GM11168 (cell line): ENCODE results near the gene OR9A4.
"Not testable (repeated sequence)": the region's sequence is repeated elsewhere in the genome, so short reads cannot be mapped to it uniquely, and the experiment has no call there.

Experiments used
- in situ Hi-C: fragments of 300-500 bp; cut with MboI; formaldehyde crosslinking; loops from one replicate; pipeline ENCODE4 v1.12.0; 2022; ENCODE audit warnings: low sequenced_read_pairs; ENCODE audit not compliant: unreplicated experiment

The OR9A4 gene, protein sequence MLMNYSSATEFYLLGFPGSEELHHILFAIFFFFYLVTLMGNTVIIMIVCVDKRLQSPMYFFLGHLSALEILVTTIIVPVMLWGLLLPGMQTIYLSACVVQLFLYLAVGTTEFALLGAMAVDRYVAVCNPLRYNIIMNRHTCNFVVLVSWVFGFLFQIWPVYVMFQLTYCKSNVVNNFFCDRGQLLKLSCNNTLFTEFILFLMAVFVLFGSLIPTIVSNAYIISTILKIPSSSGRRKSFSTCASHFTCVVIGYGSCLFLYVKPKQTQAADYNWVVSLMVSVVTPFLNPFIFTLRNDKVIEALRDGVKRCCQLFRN

GRCh38 chr7:141916099-141916498 lies at the start of gene OR9A4:
TSS of gene OR9A4 (plus strand) at chr7:141916399. CDS start at chr7:141918876, 2,477 bp downstream.
- in situ Hi-C loops: no loop called here

GRCh38 chr7:141866974-141867373 lies 49.2 kb upstream of the OR9A4 start:
- in situ Hi-C loops: no loop called here

DNA sequence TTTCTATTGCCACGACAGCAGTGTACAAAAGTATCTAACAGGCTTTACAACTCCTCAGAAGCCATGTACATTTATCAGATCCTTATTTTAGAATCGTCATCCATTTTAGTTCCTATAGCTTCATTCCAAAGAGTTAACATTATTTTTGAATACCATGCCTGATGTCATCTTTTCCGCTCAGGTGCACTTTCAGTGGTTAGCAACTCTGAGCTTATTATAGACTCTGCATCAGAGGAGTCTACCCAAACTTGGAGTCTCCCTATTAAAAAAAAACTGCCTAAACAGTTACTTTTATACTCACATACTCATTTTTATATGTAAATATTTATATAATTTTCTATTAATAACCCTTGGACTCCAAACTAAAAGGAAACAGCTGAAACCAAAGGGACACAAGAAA lies 43.3 kb upstream of the OR9A4 start:
- in situ Hi-C loops: no loop called here

DNA sequence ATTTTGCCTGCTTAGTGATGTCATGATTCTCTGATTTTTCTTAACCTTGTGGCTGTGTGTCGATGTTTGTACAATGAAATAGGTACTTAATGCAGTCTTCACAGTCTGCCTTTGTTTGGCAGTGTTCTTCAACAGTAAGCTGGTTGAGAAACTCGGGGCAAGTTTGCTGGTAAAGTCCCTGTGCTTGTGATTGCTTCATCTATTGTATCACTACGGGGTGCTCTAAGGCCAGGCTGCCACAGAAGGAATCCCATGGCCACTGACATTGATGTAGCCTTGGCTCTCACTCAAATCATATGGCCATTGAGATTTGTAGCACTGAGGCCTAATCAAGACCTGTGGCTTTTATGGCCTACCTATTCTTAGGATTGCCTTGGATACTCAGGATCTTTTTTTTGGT lies 41.4 kb upstream of the OR9A4 start:
- in situ Hi-C loops: no loop called here

GRCh38 chr7:141875453-141875852 lies 40.7 kb upstream of the OR9A4 start:
- in situ Hi-C loops: no loop called here

DNA sequence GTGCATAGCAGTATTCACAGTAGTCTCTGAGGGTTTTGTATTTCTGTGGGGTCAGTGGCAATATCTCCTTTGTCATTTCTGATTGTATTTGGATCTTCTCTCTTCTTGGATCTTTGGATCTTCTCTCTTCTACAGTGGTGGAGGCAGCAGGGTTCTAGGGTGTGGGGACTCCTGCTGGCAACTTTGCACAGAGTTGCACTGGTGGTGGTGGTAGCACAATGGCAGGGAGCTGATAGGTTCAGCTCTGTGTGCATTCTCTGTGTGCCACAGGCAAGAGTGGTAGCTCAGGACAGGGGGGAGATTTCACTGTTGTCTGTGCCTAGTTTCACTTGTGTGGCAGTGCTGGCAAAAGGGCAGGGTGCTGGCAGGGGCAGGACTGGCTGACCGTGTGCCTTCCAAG lies 39.8 kb upstream of the OR9A4 start:
- in situ Hi-C loops: no loop called here

- in situ Hi-C loops: no loop called here
Measured at GRCh38 chr7:141877365-141877764, 38.8 kb upstream of the OR9A4 start.

GRCh38 chr7:141880960-141881359 lies 35.2 kb upstream of the OR9A4 start:
- in situ Hi-C loops: no loop called here

GRCh38 chr7:141884539-141885225 lies 31.5 kb upstream of the OR9A4 start:
- in situ Hi-C loops: no loop called here

DNA sequence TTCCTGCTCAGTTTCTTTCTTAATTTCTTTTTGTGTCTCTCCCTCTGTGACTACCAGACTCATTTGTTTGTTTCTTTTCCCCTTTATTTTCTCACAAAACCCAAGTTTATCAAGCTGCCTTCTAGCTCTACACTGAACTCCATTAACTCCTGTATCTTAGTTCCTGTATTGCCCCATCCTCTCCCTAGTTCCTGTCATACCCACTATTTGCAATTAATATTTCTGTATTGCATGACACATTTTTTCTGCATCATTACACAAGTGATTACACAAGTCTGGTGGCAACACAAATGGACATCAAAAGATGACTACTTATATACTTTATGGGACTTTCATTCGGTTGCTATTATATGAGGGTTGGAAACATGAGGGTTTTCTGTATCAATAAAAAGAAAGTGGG lies 26.9 kb upstream of the OR9A4 start:
- in situ Hi-C loops: no loop called here

GRCh38 chr7:141891336-141891735 lies 24.9 kb upstream of the OR9A4 start:
- in situ Hi-C loops: no loop called here

DNA sequence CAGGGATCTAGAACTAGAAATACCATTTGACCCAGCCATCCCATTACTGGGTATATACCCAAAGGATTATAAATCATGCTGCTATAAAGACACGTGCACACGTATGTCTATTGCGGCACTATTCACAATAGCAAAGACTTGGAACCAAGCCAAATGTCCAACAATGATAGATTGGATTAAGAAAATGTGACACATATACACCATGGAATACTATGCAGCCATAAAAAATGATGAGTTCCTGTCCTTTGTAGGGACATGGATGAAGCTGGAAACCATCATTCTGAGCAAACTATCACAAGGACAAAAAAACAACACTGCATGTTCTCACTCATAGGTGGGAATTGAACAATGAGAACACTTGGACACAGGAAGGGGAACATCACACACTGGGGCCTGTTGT lies 16.8 kb upstream of the OR9A4 start:
- in situ Hi-C loops: not testable (repeated sequence)

DNA sequence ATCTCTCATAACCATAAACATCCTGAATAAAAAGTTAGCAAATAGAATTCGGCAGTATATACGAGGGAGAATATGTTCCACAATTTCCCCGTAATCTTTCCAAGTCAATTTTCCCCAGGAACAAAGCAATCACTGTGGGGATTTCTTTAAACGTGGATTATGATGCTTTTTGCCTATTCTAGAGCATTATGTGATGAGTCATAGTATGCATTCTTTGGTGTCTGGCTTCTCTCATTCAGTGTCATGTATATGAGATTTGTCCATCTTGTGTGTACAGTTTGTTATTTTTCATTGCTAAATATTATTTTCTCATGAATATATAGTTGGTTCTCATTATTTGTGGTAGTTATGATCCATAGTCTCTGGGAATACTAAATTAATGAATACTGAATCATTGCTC lies 9.9 kb upstream of the OR9A4 start:
- in situ Hi-C loops: no loop called here

- in situ Hi-C loops: no loop called here
Measured at GRCh38 chr7:141911391-141911790, 4.8 kb upstream of the OR9A4 start.

- in situ Hi-C loops: no loop called here
Measured at GRCh38 chr7:141915565-141915964, 634 bp upstream of the OR9A4 start.

DNA sequence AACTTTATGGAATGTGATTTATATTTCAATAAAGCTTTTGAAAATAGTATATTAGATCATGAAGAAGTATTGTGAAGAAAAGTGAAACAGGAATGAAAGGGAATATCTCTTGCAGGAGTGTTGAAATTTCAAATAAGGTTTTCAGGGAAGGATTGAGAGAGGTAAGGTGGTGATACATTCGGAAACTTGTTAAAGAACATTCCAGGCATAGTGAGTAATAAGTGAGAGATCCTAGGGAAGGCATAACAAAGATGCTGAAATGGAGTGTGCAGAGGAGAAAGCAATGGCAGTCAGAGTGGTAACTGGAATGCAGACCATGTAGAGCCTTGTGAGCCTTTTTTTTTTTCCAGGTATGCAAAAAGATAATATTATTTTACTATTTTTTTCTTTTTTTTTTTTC lies 4.1 kb downstream of the OR9A4 start:
- in situ Hi-C loops: no loop called here

- in situ Hi-C loops: no loop called here
Measured at GRCh38 chr7:141928146-141928844, 12.1 kb downstream of the OR9A4 start.

DNA sequence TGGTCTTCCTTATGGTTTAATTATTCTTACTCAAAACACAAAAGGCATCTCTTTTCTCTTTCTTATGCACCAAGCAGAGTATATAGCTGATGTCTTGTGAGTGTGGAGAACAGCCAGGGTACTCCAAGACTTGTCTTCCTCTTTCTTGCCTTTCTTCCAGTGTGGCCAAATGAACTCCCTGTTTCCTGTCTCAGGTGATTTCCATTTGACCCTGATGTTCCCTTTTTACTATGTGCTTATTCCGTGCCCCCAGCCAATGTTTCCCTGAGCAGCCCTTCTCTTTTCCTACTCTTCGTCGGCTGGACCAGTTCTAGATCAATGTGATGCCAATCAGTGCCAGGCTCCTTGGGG lies 12.6 kb downstream of the OR9A4 start:
- in situ Hi-C loops: no loop called here

DNA sequence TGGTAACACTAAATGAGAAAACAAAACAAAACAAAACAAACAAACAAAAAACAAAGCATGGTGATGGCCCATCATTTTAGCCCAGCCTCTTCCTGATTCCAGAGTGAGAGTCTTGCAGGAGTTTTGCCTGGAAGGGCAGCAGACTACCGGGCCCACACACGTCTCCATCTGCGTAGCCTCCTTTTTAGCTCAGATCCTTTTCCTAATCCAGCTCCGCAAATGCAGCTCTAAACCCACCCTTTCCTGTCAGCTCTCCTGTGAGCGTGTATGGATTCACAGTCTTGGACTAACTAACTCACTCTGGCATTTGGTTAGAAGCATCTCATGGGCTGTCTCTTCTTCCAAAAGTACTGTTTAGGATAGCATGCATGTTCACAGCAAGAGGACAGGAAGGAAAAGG lies 14.0 kb downstream of the OR9A4 start:
- in situ Hi-C loops: no loop called here

DNA sequence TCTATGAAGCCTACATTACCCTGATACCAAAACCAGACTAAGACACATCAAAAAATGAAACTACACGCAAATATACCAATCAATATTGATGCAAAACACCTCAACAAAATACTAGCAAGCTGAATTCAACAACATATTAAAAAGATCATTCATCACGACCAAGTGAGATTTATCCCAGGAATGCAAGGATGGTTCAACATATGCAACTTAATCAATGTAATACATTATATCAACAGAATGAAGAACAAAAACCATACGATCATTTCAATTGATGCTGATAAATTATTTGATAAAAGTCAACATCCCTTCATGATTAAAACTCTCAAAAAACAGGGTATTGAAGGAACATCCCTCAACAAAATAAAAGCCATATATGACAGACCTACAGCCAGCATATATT lies 24.9 kb downstream of the OR9A4 start:
- in situ Hi-C loops: no loop called here

DNA sequence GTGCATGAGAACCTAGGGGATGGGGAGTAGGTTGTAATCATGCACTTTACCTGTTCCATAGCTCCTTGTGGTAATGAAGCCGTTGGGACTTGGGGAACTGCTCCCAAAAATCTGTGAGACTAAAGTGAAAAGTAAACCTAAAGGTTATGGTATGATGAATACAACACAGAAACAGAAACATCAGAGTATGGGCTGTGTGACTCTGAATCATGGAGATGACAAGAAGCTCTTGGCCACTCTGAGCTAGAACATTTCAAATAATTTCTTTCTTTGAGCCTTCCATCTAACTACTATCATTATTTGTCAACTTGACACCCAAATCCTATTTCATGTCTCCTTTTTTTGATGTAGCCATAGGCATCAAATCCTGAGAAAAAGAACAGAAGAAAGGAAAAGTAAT lies 27.6 kb downstream of the OR9A4 start:
- in situ Hi-C loops: no loop called here

DNA sequence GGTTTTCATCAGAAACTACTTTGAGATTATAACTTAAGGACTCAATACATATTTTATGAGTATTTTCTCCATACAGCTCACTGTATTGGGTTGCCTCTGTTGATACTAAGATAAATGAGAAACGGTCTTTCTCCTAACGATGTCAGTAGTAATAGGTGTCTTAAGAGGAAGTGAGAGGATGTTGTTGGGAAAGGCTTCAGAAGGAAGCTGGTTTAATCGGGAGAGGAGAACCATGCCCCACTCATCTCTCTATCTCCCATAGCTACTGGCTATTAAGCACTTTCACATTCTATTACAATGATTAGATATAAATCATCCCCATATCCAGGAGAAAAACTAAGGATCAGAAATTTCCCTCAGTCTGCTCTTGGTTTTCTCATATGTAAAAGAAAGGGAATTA lies 28.6 kb downstream of the OR9A4 start:
- in situ Hi-C loops: no loop called here
